Stomach smooth muscle (tissue), 2 donors: Measurements from ENCODE around the gene TBKBP1.

Source experiments
- H3K27ac ChIP-seq: one replicate; pipeline ENCODE4 v1.7.0; 2013; ENCODE audit warnings: mild to moderate bottlenecking, low read length, inconsistent platforms
- H3K27me3 ChIP-seq, 2 donors: one replicate each; pipeline ENCODE4 v1.7.0; 2013; ENCODE audit warnings: low read length in 2 of 2; ENCODE audit not compliant: insufficient read depth in 2 of 2, control insufficient read depth in 1 of 2
- H3K36me3 ChIP-seq, 2 donors: one replicate each; pipeline ENCODE4 v1.7.0; 2013; ENCODE audit warnings: low read length in 2 of 2; ENCODE audit not compliant: control insufficient read depth in 2 of 2, insufficient read depth in 2 of 2
- H3K4me1 ChIP-seq: one replicate; pipeline ENCODE4 v1.7.0; 2013; ENCODE audit warnings: low read length; ENCODE audit not compliant: control insufficient read depth, insufficient read depth
- H3K4me3 ChIP-seq, 2 donors: one replicate each; pipeline ENCODE4 v1.7.0; 2013; ENCODE audit warnings: low read length in 2 of 2
- H3K9ac ChIP-seq, 2 donors: one replicate each; pipeline ENCODE4 v1.7.0; 2013; ENCODE audit warnings: low read length in 2 of 2, mild to moderate bottlenecking in 1 of 2
- H3K9me3 ChIP-seq, 2 donors: one replicate each; pipeline ENCODE4 v1.7.0; 2013; ENCODE audit warnings: low read length in 2 of 2; ENCODE audit not compliant: control insufficient read depth in 2 of 2
- donor health status: healthy.
- donor health status: Pancreatic carcinoma.

Gene TBKBP1

DNA sequence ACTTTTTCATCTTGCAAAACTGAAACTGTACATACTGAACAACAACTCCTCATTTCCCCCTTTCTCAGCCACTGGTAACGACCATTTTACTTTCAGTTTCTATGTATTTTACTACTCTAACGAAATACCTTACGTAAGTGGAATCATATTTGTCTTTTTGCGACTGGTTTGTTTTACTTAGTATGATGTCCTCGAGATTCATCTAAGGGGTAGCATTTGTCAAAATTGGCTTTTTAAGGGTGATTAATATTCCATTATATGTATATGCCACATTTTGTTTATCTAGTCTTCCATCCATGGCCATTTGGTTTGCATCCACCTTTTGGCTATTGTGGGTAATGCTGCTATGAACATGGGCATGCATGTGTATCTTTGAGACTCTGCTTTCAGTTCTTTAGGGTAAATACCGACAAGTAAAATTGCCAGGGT is 33.9 kb upstream of the TBKBP1 start:
- Histone ChIP-seq H3K9ac (peak overlapping the region; percentile 31 to 46), H3K9me3 (no peaks in the 10 kb centered on the region), H3K4me1 (no peaks in the 10 kb centered on the region), H3K27ac (peak overlapping the region; percentile 18), H3K36me3 (peaks cover 55 to 61% of the 10 kb centered on the region in 2 donors), H3K4me3 (peak overlapping the region; percentile 35 to 55), H3K27me3 (no peaks in the 10 kb centered on the region)

DNA sequence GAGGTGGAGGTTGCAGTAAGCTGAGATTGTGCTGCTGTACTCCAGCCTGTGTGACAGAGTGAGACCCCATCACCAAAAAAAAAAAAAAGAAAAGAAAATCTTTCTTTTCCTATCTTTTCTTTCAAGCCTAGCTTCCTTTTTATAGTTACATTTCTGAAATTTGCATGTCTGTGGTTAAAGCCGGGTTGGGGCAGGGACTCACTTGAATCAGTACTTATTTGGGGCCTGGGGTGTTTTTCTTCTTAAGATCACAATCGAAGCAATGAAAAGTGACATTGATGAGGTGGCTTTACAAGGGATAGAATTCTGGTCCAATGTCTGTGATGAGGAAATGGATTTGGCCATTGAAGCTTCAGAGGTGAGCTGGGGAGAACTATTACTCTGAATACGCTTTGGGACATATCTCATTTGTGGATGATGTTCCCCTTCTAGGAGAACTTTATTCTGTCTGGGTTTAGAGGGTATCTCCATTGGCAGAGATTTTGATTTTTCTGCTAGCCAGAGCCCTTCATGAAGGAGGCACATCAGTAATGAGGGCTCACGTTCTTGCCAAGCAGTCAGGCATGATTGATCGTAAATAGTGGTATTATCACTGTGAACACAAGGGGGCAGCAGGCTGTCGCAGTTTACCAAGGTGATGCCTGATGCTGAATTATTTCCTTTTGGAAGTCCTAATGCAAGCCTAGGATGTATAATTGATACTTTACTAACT is 29.9 kb upstream of the TBKBP1 start:
- Histone ChIP-seq H3K4me3 (no peak overlapping the region), H3K27me3 (no peaks in the 10 kb centered on the region), H3K9me3 (no peaks in the 10 kb centered on the region), H3K4me1 (no peaks in the 10 kb centered on the region), H3K27ac (no peak overlapping the region), H3K36me3 (peaks cover 55 to 56% of the 10 kb centered on the region in 2 donors), H3K9ac (no peak overlapping the region)

DNA sequence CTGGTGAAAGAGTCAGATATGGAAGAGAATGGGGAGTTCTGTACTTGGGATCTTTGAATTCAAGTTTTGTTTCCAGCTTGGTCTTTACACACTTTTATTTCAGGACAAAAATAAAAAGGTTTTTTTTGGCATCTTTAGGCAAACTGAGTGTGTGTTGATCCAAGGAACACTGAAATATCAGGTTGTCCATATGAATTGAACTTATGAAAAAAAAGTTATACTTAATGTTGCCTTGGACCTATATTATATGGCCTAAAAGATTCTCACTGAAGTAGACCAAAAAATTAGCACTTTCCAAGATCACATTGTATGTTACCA is 29.4 kb upstream of the TBKBP1 start:
- no peaks in the 10 kb centered on the region for H3K27me3 ChIP-seq
- H3K36me3 ChIP-seq, result peaks cover 58 to 60% of the 10 kb centered on the region in 2 donors
- H3K9me3 ChIP-seq, result no peaks in the 10 kb centered on the region
- H3K9ac ChIP-seq, result no peak overlapping the region
- no peaks in the 10 kb centered on the region for H3K4me1 ChIP-seq
- no peak overlapping the region for H3K27ac ChIP-seq
- H3K4me3 ChIP-seq, result no peak overlapping the region

DNA sequence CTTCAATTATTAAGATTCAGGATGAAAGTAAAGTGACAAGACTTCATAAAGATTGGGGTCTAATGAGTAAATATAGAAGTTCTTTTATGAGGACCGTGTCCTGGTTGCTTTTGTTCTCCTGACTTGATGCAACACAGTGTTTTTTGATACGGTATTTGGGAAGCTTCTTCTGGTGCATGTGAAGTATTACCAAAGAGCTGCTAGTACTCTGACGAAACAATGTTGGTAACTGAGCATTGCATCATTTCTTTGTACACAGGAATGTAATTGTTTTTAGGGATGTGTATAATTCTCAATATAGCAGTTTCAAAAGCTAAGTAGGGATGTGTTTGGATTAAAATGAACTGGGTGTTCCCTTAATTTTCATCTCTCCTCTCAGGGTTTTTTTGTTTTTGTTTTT is 28.3 kb upstream of the TBKBP1 start:
- no peak overlapping the region for H3K9ac ChIP-seq
- H3K4me3 ChIP-seq, result no peak overlapping the region
- H3K36me3 ChIP-seq, result peaks cover 62 to 70% of the 10 kb centered on the region in 2 donors
- H3K27me3 ChIP-seq, result no peaks in the 10 kb centered on the region
- no peaks in the 10 kb centered on the region for H3K9me3 ChIP-seq
- no peaks in the 10 kb centered on the region for H3K4me1 ChIP-seq
- no peak overlapping the region for H3K27ac ChIP-seq

DNA sequence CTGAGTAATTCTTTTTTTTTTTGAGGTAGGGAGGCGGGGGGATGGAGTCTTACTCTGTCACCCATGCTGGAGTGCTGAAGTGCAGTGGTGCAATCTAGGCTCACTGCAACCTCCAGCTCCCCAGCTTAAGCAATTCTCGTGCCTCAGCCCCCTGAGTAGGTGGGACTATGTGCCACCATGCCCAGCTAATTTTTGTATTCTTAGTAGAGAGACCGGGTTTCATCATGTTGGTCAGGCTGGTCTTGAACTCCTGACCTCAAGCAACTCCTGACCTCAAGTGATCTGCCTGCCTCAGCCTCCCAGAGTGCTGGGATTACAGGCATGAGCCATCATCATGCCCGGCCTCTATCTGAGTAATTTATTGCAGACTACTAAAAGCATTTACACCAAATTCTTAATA is 24.9 kb upstream of the TBKBP1 start:
- Histone ChIP-seq H3K27me3 (no peaks in the 10 kb centered on the region), H3K4me1 (no peaks in the 10 kb centered on the region), H3K36me3 (peaks cover 64 to 82% of the 10 kb centered on the region in 2 donors), H3K27ac (no peak overlapping the region), H3K4me3 (no peak overlapping the region), H3K9ac (no peak overlapping the region), H3K9me3 (no peaks in the 10 kb centered on the region)

DNA sequence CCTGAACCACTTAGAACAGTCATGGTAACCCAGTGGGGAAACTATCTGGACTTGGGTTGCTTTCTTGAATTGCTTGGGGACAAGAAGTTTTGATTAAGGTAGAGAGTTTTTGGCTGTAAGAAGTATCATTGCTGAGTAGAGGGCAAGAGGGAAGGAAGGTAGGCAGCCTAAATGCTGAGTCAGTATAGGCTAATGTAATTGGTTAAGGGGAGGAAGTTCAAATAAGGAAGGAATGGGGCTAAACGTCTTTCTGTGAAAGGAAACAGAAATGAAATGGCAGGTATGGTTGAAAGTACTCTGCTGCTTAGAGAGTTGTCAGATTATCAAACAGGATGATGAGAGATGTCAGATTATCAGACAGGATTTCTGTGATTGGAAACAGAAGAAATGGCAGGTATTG is 23.9 kb upstream of the TBKBP1 start:
- Histone ChIP-seq H3K4me3 (no peak overlapping the region), H3K36me3 (peaks cover 67 to 83% of the 10 kb centered on the region in 2 donors), H3K9ac (no peak overlapping the region), H3K27ac (no peak overlapping the region), H3K9me3 (no peaks in the 10 kb centered on the region), H3K27me3 (no peaks in the 10 kb centered on the region), H3K4me1 (no peaks in the 10 kb centered on the region)

DNA sequence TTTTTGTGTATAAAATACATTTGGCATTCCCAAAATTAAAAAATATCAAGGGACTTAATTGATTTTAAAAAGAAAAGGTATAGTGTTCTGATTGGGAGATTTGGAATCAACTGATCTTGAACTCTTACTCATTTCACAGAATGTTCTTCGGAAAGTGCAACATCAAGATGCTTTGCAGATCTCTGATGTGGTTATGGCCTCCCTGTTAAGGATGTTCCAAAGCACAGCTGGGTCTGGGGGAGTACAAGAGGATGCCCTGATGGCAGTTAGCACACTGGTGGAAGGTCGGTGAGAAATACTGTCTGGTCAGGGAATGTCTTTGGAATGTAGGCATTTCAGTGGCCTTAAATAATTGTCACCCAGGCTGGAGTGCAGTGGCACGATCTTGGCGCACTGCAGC is 19.5 kb upstream of the TBKBP1 start:
- Histone ChIP-seq H3K9me3 (no peaks in the 10 kb centered on the region), H3K9ac (no peak overlapping the region), H3K4me1 (no peaks in the 10 kb centered on the region), H3K27me3 (no peaks in the 10 kb centered on the region), H3K36me3 (peaks cover 68 to 81% of the 10 kb centered on the region in 2 donors), H3K4me3 (no peak overlapping the region), H3K27ac (no peak overlapping the region)

DNA sequence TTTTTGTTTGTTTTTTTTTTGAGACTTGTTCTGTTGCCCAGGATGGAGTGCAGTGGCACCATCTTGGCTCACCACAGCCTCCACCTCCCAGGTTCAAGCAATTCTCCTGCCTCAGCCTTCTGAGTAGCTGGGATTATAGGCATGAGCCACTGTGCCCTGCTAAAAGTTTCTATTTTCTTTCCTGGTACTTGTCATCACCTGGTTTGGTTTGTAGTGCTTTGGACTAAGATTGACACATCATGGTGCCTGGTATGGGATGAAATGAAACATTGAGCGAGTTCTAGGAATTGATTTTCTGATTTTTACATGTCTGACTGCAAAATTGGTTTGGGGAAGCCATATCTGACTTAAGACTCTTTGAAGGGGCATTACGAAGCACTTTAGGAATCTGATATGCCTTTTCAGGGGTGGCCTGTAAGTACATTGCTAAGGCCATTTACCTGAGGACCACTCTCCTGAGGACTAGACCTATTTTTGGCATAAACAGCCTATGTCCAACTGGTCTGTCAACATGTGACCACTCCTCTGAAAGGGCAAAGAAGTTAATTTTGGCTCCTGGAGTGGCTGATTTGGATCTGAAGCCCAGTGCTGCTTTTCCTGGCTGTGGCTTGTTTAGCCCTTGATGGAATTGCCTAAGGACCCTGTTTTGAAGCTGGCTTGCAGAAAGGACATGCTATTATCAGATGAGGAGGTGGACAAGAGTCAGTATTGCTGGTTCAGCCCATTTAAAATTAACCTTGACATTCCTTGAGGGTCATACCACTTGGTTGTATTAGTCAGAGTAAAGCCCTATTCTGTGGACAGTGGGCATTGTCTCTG is 18.4 kb upstream of the TBKBP1 start:
- Histone ChIP-seq H3K4me3 (no peak overlapping the region), H3K9me3 (no peaks in the 10 kb centered on the region), H3K4me1 (no peaks in the 10 kb centered on the region), H3K27ac (no peak overlapping the region), H3K36me3 (peaks cover 70 to 78% of the 10 kb centered on the region in 2 donors), H3K27me3 (no peaks in the 10 kb centered on the region), H3K9ac (no peak overlapping the region)

DNA sequence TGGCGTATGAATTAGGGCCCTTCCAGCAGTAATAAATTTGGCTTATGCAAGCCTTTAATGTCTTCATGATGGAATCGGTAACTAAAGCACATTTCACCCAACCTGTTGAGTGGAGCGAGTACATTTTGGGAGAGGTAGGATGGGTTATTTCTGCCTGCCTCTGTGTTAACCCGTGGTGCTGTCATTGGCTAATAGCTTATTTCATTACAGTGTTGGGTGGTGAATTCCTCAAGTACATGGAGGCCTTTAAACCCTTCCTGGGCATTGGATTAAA is 17.8 kb upstream of the TBKBP1 start:
- no peak overlapping the region for H3K27ac ChIP-seq
- H3K4me1 ChIP-seq, result no peaks in the 10 kb centered on the region
- no peaks in the 10 kb centered on the region for H3K27me3 ChIP-seq
- no peak overlapping the region for H3K9ac ChIP-seq
- H3K9me3 ChIP-seq, result no peaks in the 10 kb centered on the region
- H3K36me3 ChIP-seq, result peaks cover 70 to 78% of the 10 kb centered on the region in 2 donors
- H3K4me3 ChIP-seq, result no peak overlapping the region

DNA sequence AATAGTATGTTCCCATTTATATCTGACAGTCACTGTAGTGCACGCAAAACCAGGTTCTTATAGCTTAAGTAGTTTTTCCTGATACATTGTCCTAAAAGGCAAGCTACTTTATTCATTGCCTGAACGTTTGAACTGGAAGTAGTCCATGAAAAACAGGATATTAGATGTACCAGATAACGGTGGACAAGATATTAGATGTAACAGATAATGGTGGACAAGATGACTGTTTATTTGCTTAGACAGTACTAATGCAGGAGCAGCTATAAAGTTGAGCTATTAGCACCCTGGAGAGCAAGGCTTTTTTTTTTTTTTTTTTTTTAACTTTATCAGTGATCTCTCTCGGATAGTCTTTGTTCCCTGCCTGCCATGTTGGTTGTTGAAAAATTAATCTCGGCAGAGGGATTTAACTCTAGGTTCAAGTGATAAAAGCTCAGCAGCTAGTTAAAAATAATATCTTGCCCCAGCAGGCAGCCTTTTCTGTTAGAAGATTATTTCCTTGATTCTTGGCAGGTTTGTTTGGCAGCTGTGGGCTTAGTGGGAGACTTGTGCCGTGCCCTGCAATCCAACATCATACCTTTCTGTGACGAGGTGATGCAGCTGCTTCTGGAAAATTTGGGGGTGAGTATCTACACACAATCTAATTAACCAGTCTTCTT is 17.3 kb upstream of the TBKBP1 start:
- H3K27me3 ChIP-seq, result no peaks in the 10 kb centered on the region
- no peak overlapping the region for H3K4me3 ChIP-seq
- no peaks in the 10 kb centered on the region for H3K4me1 ChIP-seq
- H3K27ac ChIP-seq, result no peak overlapping the region
- no peak overlapping the region for H3K9ac ChIP-seq
- H3K9me3 ChIP-seq, result no peaks in the 10 kb centered on the region
- peaks cover 67 to 76% of the 10 kb centered on the region in 2 donors for H3K36me3 ChIP-seq

DNA sequence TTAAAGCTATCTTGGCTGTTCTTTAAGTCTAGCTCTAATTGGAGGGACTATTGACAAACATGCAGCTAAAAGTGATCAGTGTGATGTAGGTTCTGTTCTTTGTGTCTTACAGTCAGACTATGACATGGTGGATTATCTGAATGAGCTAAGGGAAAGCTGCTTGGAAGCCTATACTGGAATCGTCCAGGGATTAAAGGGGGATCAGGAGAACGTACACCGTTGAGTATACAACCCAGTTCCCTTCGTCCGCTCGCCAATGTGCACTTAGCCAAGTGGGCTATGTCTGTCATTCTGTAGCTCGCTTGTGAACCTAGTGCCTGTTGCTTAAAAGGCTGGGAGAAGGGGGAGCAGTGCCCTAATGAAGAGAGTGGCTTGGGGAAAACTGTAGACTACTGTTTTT is 15.8 kb upstream of the TBKBP1 start:
- Histone ChIP-seq H3K4me3 (no peak overlapping the region), H3K4me1 (no peaks in the 10 kb centered on the region), H3K27ac (no peak overlapping the region), H3K9ac (no peak overlapping the region), H3K27me3 (no peaks in the 10 kb centered on the region), H3K9me3 (no peaks in the 10 kb centered on the region), H3K36me3 (peaks cover 67 to 68% of the 10 kb centered on the region in 2 donors)
